ENCODE results near the gene TRPT1.

TRPT1 gene

GRCh38 chr11:64178203-64178602 lies 47.8 kb downstream of the TRPT1 start:
- no peak for TF ChIP-seq CTCF (IDR thresholded peaks at IDR 0.05; ENCODE audit: low read depth, low read length)
- DNase-seq (ENCODE audit: extremely low read depth, low read depth): no peak

GRCh38 chr11:64176751-64177150 lies 49.2 kb downstream of the TRPT1 start:
- no peak for TF ChIP-seq CTCF (IDR thresholded peaks at IDR 0.05; ENCODE audit: low read depth, low read length)
- no peak for DNase-seq (ENCODE audit: extremely low read depth, low read depth)

Measured in AG09319 (cell line).